T-helper 1 cell treated with Interleukin-12 subunit alpha and Interleukin-12 subunit beta and Interleukin-4 antibody, amounts not matched to agents 30 μg/mL and 1 μg/mL, for 36 hours (primary cell): ENCODE measurements around the gene ANKRD63.

Experiments used
- H3K27ac Mint-ChIP-seq: one replicate; pipeline ENCODE4 v1.8.0; 2021; ENCODE audit warnings: mild to moderate bottlenecking, mixed read lengths
- H3K27me3 Mint-ChIP-seq: one replicate; pipeline ENCODE4 v1.8.0; 2021; ENCODE audit warnings: low read depth, mixed read lengths
- H3K36me3 Mint-ChIP-seq: one replicate; pipeline ENCODE4 v1.8.0; 2021; ENCODE audit warnings: low read depth, mixed read lengths
- H3K4me1 Mint-ChIP-seq: one replicate; pipeline ENCODE4 v1.8.0; 2021; ENCODE audit warnings: low read depth, mixed read lengths
- H3K4me3 Mint-ChIP-seq: one replicate; pipeline ENCODE4 v1.8.0; 2021; ENCODE audit warnings: mild to moderate bottlenecking, moderate library complexity, mixed read lengths
- H3K9me3 Mint-ChIP-seq: one replicate; pipeline ENCODE4 v1.8.0; 2021; ENCODE audit warnings: mixed read lengths

The ANKRD63 gene

DNA sequence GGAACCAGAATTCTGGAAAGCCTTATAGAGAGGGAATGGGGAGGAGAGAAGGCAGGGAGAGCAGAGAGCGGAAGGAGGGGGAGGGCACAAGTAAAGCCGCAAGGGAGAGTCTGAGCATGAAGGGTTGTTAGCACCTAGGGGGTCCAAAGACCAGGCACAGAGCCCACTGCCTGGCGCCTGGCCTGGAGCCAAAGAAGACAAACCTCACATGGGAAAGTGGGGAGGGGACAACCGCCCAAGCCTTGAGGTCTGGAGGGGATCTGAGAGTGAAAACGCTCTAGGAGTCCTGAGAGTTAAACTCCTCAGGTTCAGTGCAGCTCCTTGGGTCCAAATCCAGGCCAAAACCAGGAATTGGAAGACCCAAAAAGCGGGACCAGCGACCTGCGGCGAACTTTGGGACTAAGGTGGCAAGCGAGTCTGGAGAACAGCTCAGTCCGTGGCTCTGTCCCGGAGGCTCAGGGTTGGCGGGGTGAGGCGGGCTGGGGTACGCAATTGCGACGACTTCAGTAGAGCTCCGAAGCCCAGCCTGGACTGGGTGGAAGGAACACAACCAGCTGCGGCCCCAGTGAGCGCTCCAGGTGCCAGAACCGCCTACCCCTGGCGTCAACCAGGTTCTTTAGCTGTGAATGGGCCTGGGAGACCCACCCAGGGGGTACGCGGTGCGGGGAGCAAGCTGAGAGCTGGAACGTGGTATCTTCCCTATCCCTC, 39.8 kb upstream of the ANKRD63 start:
- peak overlapping the region; percentile 65 for H3K27ac Mint-ChIP-seq
- peaks cover 25% of the 10 kb centered on the region for H3K4me1 Mint-ChIP-seq
- H3K9me3 Mint-ChIP-seq, result no peaks in the 10 kb centered on the region
- peaks cover 4% of the 10 kb centered on the region for H3K36me3 Mint-ChIP-seq
- H3K27me3 Mint-ChIP-seq, result peaks cover 25% of the 10 kb centered on the region
- H3K4me3 Mint-ChIP-seq, result peak overlapping the region; percentile 82

DNA sequence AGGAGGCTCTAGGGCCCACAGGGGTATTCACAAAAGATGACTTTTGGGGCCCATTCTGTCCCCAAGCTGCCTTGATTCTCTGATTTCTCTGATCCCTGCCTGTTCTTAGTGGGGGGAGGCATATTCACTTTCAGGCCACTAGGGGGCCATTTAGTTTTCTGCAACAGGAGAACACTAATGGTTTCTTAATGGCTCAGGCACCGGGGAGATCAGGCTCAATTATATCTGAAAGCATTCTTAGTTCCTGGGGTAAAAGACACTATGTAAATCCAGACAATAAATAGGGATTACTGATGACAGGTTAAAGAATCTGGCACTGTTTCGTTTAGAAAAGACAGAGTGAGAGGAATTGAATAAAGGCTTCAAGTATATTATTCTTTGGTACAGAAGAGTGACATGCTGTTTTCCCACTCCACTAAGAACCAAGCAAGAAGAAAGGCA, 38.1 kb upstream of the ANKRD63 start:
- H3K4me3 Mint-ChIP-seq, result peak overlapping the region; percentile 55

DNA sequence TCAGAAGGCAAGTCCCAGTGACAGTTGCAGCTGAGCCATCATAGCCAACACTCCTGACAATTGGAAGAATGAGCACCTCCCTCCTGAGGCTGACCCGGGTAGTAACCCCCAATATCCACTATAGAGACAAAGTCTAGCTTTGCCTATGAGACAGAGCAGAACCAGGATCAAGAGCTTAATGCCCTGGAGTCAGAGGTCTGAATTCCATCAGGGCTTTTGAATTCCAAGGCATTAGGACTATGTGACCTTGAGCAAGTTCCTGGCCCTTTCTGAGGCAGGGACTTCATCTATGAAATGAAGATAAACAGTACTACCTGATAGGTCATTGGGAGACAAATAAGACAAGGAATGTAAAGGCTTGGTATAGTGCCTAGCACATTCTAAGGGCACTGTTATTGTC, 37.5 kb upstream of the ANKRD63 start:
- no peak overlapping the region for H3K27ac Mint-ChIP-seq
- no peaks in the 10 kb centered on the region for H3K9me3 Mint-ChIP-seq
- H3K4me3 Mint-ChIP-seq, result no peak overlapping the region
- peaks cover 22% of the 10 kb centered on the region for H3K4me1 Mint-ChIP-seq
- H3K36me3 Mint-ChIP-seq, result no peaks in the 10 kb centered on the region
- H3K27me3 Mint-ChIP-seq, result peaks cover 45% of the 10 kb centered on the region

More for the DNA sequence above, 38.1 kb upstream of the ANKRD63 start:
- H3K9me3 Mint-ChIP-seq, result no peaks in the 10 kb centered on the region
- peaks cover 1% of the 10 kb centered on the region for H3K36me3 Mint-ChIP-seq
- H3K4me1 Mint-ChIP-seq, result peaks cover 24% of the 10 kb centered on the region
- H3K27me3 Mint-ChIP-seq, result peaks cover 41% of the 10 kb centered on the region
- H3K27ac Mint-ChIP-seq, result no peak overlapping the region

DNA sequence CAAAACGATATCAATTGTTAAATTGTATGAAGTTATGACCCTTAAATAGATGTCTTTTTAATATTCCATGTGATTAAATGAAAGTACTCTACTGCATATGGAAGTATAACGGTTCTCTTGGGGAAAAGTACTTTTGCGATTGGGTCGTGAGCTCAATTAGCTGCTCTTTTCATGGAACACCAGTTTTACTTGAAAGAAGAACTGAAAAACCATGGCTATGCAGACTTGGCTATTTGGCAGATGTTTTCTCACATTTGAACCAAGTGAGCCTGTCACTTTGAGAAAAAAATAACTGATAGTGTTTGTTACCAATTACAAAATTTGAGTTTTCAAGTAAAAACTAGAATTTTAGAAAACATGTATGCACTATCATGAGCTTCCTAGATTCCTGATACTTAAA, 34.7 kb upstream of the ANKRD63 start:
- H3K9me3 Mint-ChIP-seq, result no peaks in the 10 kb centered on the region
- H3K4me3 Mint-ChIP-seq, result no peak overlapping the region
- no peaks in the 10 kb centered on the region for H3K36me3 Mint-ChIP-seq
- H3K27me3 Mint-ChIP-seq, result peaks cover 66% of the 10 kb centered on the region
- no peak overlapping the region for H3K27ac Mint-ChIP-seq
- peaks cover 15% of the 10 kb centered on the region for H3K4me1 Mint-ChIP-seq

DNA sequence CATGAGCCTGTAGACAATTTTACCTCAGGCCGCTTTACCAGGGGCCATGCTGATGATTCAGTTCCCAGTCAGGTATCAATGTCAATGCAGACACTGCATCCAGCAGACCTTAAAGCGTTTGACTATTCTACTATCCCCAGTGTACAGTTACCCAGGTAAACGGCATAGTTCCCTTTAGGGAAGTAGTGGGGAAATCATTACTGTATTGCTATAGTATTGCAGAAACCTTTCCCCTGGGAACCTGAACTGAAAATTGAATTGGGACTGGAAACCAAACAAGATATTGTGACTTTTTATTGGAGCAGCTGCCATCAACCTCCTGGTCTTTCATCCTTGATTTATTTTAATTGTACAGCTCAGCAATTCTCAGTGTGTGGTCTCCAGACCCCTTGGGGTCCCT, 34.1 kb upstream of the ANKRD63 start:
- H3K9me3 Mint-ChIP-seq, result no peaks in the 10 kb centered on the region
- H3K27ac Mint-ChIP-seq, result no peak overlapping the region
- H3K4me1 Mint-ChIP-seq, result peaks cover 8% of the 10 kb centered on the region
- no peaks in the 10 kb centered on the region for H3K36me3 Mint-ChIP-seq
- peaks cover 72% of the 10 kb centered on the region for H3K27me3 Mint-ChIP-seq
- H3K4me3 Mint-ChIP-seq, result no peak overlapping the region

DNA sequence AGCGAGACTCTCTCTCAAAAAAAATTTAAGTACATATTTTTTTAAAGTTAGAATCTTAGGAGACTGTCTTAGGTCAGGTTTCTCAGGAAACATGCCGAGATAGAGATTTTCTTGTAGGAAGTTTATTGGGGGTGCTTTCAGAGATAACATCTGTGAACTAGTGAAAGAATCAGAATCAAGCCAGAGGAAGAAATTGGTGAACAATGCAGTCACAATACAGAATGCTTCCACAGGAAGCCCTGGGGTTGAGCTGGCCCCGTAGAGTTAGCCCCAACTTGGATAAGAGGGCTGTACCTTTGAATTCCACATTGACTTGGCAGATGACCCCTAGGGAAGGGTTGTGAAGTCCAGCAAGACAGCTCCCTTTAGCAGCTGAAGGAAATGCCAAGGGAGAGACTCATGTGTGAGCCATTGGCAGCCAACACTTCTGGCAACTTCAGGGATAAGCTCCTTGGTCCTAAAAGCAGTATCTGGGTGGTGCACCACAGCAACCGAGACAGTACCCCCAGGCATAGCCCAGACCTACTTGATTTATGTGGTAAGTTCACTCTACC, 31.9 kb upstream of the ANKRD63 start:
- Mint-ChIP-seq H3K4me3 (no peak overlapping the region), H3K27ac (no peak overlapping the region), H3K27me3 (peaks cover 68% of the 10 kb centered on the region)

DNA sequence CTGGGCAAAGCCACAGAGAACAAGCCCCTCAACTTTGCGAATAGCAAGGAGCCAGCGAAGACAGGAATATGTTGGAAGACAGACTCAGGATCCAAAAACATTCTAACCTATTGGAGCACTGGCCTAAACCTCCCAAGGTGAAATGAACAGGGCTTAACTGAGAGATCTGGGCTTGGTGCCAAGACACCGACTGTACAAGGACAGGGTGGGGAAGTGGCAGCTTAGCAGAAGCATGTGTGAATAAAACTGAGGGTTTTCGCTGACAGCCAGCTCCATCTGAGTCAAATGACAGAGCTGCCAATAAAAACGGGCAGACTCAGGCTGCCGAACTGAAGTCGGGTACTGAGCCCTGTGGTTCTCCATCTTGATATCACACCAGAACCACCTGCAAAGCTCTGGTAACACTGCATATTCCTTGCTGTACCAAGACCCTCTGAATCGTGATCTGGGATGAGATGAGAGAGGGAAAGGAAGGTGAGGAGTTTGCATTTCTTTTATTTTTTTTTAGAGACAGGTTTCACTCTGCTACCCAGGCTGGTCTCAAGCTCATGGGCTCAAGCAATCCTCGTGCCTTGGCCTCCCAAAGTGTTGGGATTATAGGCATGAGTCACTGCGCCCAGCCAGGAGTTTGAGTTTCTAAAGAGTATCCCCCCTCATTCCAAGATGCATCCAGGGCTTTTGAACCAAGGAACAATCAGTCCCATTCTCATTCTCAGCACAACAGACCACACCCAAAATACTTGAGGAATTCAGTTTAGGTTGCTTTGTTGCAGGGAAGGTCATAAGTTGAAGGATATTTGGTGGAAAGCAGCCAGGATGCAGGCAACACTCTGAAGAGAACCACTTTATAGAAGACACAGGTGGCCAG, 30.9 kb upstream of the ANKRD63 start:
- H3K4me1 Mint-ChIP-seq, result peaks cover 15% of the 10 kb centered on the region
- no peak overlapping the region for H3K4me3 Mint-ChIP-seq
- peaks cover 65% of the 10 kb centered on the region for H3K27me3 Mint-ChIP-seq
- no peak overlapping the region for H3K27ac Mint-ChIP-seq
- H3K36me3 Mint-ChIP-seq, result no peaks in the 10 kb centered on the region
- H3K9me3 Mint-ChIP-seq, result no peaks in the 10 kb centered on the region

More for the DNA sequence above, 31.9 kb upstream of the ANKRD63 start:
- Mint-ChIP-seq H3K36me3 (no peaks in the 10 kb centered on the region), H3K4me1 (peaks cover 6% of the 10 kb centered on the region), H3K9me3 (no peaks in the 10 kb centered on the region)

DNA sequence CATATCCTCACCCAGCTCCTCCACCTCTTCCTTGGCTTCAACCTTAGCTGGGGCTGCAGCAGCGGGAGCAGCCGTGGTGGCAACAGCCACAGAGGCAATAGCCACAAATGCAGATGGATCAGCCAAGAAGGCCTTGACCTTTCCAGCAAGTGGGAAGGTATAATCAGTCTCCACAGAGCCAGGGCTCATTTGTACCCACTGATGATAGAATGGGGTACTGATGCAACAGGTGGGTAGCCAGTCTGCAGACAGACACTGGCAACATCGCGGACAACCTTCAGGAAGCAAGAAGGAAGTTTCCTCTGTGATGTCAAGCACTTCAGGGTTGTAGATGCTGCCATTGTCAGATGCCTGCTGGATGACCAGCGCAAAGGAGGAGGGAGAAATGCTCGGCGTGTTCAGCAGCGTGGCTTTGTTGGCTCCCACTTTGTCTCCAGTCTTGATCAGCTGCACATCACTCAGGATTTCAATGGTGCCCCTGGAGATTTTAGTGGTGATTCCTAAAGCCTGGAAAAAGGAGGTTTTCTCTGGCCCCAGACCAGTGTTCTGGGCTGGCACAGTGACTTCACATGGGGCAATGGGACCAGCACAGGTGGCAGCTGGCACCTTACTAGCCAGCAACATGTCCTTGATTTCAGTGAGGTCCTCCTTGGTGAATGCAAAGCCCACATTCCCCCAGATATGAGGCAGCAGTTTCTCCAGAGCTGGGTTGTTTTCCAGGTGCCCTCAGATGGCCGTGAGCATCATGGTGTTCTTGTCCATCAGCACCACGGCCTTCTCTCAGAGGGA, 29.7 kb upstream of the ANKRD63 start:
- peaks cover 2% of the 10 kb centered on the region for H3K36me3 Mint-ChIP-seq
- peaks cover 59% of the 10 kb centered on the region for H3K27me3 Mint-ChIP-seq
- H3K4me3 Mint-ChIP-seq, result no peak overlapping the region
- no peaks in the 10 kb centered on the region for H3K9me3 Mint-ChIP-seq
- peaks cover 18% of the 10 kb centered on the region for H3K4me1 Mint-ChIP-seq
- no peak overlapping the region for H3K27ac Mint-ChIP-seq

DNA sequence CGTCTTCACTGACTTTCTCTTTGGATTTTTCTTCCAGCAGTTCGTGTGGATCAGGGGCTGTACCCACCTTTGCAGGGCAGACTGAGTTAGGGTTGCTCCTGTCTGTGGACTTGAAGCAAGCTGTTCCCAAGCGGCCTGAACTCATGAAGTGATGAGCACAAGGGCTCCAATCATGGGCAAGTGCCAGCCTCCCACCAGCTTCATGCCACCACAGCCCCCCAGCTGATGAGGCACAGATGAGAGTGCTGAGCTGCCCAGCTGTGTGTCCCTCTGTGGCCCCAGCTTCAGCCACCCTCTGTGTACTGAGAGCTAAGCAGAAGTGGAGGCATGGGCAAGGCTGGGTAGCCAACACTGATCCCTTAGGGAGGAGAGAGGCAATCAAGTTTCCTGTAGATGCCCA, 28.1 kb upstream of the ANKRD63 start:
- Mint-ChIP-seq H3K4me1 (peaks cover 28% of the 10 kb centered on the region), H3K27ac (no peak overlapping the region)

DNA sequence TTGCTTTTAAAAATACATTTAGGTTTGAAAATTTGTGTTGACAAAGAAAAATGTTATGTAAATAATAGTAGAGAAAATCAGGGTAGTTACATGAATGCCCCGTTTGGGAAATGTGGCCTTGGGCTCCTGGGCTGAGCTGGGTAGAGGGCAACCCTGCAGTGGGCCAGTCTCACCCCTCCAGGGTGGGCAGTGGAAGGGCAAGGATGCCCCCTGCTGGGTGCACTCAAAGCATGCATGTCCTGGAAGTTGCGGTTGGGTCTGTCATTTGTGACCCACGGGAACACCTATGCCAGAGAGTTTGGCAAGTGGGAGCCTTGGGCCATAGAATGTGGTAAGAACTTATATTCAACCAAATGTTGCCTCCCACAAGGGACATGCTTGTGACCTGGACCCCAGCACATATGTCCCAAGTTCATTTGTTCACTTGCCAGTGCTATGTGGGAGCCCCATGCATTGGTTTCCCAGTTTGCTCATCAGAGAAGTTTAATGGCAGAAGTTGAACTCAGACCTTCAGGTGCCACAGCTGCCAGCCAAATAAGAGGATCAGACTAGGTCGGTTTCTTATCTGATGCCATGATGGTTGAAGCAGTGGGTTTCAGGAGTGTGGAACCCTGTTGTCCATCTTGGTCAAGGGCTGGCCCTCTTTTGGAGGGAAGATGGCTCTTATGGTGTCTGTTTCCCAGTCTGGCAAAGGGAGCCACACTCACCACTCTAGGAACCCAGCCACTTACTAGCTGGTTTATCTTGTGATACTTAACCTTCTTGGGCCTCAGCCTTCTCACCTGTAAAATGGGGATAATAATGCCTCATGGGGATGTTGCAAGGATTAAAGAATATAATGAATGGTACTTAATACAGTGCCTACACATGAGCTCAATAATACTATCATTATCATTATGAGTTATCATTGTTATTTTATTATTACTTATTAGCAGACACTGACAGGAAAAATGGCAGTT, 27.4 kb upstream of the ANKRD63 start:
- H3K36me3 Mint-ChIP-seq, result peaks cover 2% of the 10 kb centered on the region
- peaks cover 36% of the 10 kb centered on the region for H3K27me3 Mint-ChIP-seq
- H3K9me3 Mint-ChIP-seq, result no peaks in the 10 kb centered on the region
- peak overlapping the region; percentile 97 for H3K27ac Mint-ChIP-seq
- H3K4me3 Mint-ChIP-seq, result peak overlapping the region; percentile 62
- H3K4me1 Mint-ChIP-seq, result peaks cover 29% of the 10 kb centered on the region

More for the DNA sequence above, 28.1 kb upstream of the ANKRD63 start:
- H3K4me3 Mint-ChIP-seq, result no peak overlapping the region
- peaks cover 2% of the 10 kb centered on the region for H3K36me3 Mint-ChIP-seq
- no peaks in the 10 kb centered on the region for H3K9me3 Mint-ChIP-seq
- H3K27me3 Mint-ChIP-seq, result peaks cover 44% of the 10 kb centered on the region

DNA sequence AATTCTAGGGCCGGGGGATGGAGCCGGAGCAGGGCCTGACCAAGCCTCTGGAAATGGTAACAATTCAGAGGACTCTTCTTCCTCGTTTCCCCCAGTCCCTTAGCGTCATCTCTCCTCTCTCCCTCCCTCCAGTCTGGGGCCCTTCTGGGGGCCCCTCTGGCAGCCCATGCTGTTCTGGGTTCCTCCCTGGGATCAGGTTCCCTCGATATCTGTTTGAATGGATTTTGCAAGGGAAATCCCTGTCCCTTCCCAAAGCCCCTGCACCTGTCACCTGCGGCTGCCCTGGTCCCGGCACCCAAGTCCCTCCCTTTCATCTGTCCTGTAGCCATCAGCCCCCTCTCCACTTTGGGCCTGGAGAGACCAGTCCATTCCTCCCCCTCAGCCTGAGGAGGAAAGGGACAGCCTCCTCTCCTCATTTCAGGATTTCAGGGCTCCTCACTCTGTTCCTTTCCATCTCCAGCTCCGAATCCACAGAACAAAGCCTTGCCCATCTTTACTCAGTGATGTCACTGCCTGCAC, 26.5 kb upstream of the ANKRD63 start:
- H3K36me3 Mint-ChIP-seq, result peaks cover 2% of the 10 kb centered on the region
- H3K27me3 Mint-ChIP-seq, result peaks cover 31% of the 10 kb centered on the region
- peak overlapping the region; percentile 97 for H3K27ac Mint-ChIP-seq
- peak overlapping the region; percentile 95 for H3K4me3 Mint-ChIP-seq
- H3K4me1 Mint-ChIP-seq, result peaks cover 34% of the 10 kb centered on the region
- H3K9me3 Mint-ChIP-seq, result no peaks in the 10 kb centered on the region

DNA sequence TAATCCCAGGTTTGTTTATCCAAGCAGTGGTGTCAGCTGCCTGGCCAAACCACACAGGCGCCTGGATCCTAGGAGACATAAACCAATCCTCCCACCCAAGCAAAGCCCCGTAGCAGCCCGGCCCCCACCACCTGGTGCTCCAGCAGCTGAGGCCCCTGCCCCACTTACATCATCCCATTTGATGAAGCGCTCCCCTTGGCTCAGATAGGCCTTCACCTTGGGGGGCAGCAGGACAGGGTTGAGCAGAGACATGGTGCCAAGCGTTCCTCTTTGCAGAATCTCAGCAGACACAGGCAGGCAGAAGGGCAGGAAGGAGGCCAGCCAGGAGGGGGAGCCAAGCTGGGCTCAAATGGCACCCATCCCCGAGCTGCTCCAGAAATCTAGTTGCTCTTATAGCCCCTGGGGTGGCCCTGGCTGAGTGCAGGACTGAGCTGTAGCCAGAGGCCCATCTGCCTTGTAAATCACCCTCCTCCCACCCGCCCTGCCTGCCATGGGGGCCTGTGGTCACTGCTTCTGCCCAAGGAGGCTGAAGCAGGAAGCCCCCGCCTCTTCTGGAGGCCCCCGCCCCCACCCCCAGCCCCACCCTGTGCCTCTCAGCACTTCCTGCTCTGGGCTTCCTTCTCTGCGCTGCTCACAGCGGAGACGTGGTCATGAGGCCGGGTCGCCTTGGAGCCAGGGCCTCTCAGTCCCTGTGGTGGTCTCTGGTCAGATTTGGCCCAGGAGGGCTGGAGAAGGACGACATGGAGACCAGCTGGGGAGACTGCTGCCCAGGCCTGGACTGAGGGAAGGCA, 24.8 kb upstream of the ANKRD63 start, which contains the start of gene PLCB2:
Gene PLCB2, minus strand, starts transcription at position 515 of the 791 bp plus-strand sequence. Its CDS starts 263 bp downstream, at position 252.
- Mint-ChIP-seq H3K27ac (peak within 1 kb of the TSS; percentile 97), H3K27me3 (peaks cover 14% of the 10 kb centered on the region), H3K9me3 (no peaks in the 10 kb centered on the region), H3K36me3 (peaks cover 15% of the 10 kb centered on the region), H3K4me1 (peaks cover 37% of the 10 kb centered on the region), H3K4me3 (peak within 1 kb of the TSS; percentile 95)
